ENCODE results near the gene GOLGA6A. TPM values are rescaled to one million over a fixed set of nuclear protein-coding genes. Genes with fewer than 3 reads are reported as not detected.

GOLGA6A gene
- total and polyA plus RNA-seq, 4 donors = 0.03 to 0.14 TPM; not detected in 2

GRCh38 chr15:74050556-74051234 is 31.7 kb downstream of the GOLGA6A start:
- ATAC-seq (ENCODE audit: insufficient read depth, low FRiP score) (no peak), DNase-seq (no peak)
- H3K36me3 ChIP-seq (ENCODE audit: control insufficient read depth in 4 of 4, insufficient read depth in 4 of 4, low read length in 4 of 4) = no peaks in the 10 kb centered on the region
- H3K9ac ChIP-seq (ENCODE audit: insufficient read depth in 1 of 2, low read length in 2 of 2) = no peak overlapping the region
- 79 to 80% methylated on average over 8 of the region's 8 CpGs for WGBS, 2 donors
- H3K9me3 ChIP-seq (ENCODE audit: control insufficient read depth in 4 of 4, insufficient read depth in 3 of 4, low read length in 3 of 4) = no peaks in the 10 kb centered on the region
- H3K4me3 ChIP-seq = no peak overlapping the region
- peak overlapping the region; percentile 67 to 80 for H3K27ac ChIP-seq (ENCODE audit: low read depth in 1 of 2, low read length in 1 of 2)
- no peak for TF ChIP-seq CTCF (IDR thresholded peaks at IDR 0.05; ENCODE audit: control extremely low read depth, extremely low read depth)
- peaks cover 0 to 3% (median 0%) of the 10 kb centered on the region in 3 donors for H3K27me3 ChIP-seq (ENCODE audit: control insufficient read depth in 3 of 3, insufficient read depth in 3 of 3, low read length in 2 of 3)
- H3K4me1 ChIP-seq (ENCODE audit: control insufficient read depth in 5 of 5, insufficient read depth in 5 of 5, low read length in 5 of 5) = peaks cover 0 to 28% (median 14%) of the 10 kb centered on the region in 5 donors

GRCh38 chr15:74050127-74050526 is 32.2 kb downstream of the GOLGA6A start:
- peaks cover 0 to 4% (median 1%) of the 10 kb centered on the region in 4 donors for H3K36me3 ChIP-seq (ENCODE audit: control insufficient read depth in 4 of 4, insufficient read depth in 4 of 4, low read length in 4 of 4)
- H3K9ac ChIP-seq (ENCODE audit: insufficient read depth in 1 of 2, low read length in 2 of 2) = no peak overlapping the region
- WGBS, 2 donors = 81 to 84% methylated on average over 5 of the region's 5 CpGs
- ATAC-seq (ENCODE audit: insufficient read depth, low FRiP score) (no peak), DNase-seq (no peak)
- H3K9me3 ChIP-seq (ENCODE audit: control insufficient read depth in 4 of 4, insufficient read depth in 3 of 4, low read length in 3 of 4) = no peaks in the 10 kb centered on the region
- H3K4me1 ChIP-seq (ENCODE audit: control insufficient read depth in 5 of 5, insufficient read depth in 5 of 5, low read length in 5 of 5) = peaks cover 0 to 28% (median 14%) of the 10 kb centered on the region in 5 donors
- no peaks in the 10 kb centered on the region for H3K27me3 ChIP-seq (ENCODE audit: control insufficient read depth in 3 of 3, insufficient read depth in 3 of 3, low read length in 2 of 3)
- TF ChIP-seq CTCF (IDR thresholded peaks at IDR 0.05; ENCODE audit: control extremely low read depth, extremely low read depth) = no peak
- no peak overlapping the region for H3K4me3 ChIP-seq
- H3K27ac ChIP-seq (ENCODE audit: low read depth in 1 of 2, low read length in 1 of 2) = peak overlapping the region in 1 of 2 donors; percentile 50

- no peak for TF ChIP-seq CTCF (IDR thresholded peaks at IDR 0.05; ENCODE audit: control extremely low read depth, extremely low read depth)
- Histone ChIP-seq H3K4me3 (no peak overlapping the region), H3K27me3 (ENCODE audit: control insufficient read depth in 3 of 3, insufficient read depth in 3 of 3, low read length in 2 of 3) (no peaks in the 10 kb centered on the region), H3K27ac (ENCODE audit: low read depth in 1 of 2, low read length in 1 of 2) (no peak overlapping the region), H3K36me3 (ENCODE audit: control insufficient read depth in 4 of 4, insufficient read depth in 4 of 4, low read length in 4 of 4) (peaks cover 0 to 18% (median 3%) of the 10 kb centered on the region in 4 donors), H3K4me1 (ENCODE audit: control insufficient read depth in 5 of 5, insufficient read depth in 5 of 5, low read length in 5 of 5) (peaks cover 0 to 20% (median 7%) of the 10 kb centered on the region in 5 donors), H3K9me3 (ENCODE audit: control insufficient read depth in 4 of 4, insufficient read depth in 3 of 4, low read length in 3 of 4) (no peaks in the 10 kb centered on the region), H3K9ac (ENCODE audit: insufficient read depth in 1 of 2, low read length in 2 of 2) (no peak overlapping the region)
- ATAC-seq (ENCODE audit: insufficient read depth, low FRiP score) (no peak), DNase-seq (no peak)
- WGBS, 2 donors = 86 to 93% methylated on average over 7 of the region's 7 CpGs
Measured at GRCh38 chr15:74046275-74046674, 36.1 kb downstream of the GOLGA6A start.

All from lung (tissue), 12 donors.